Measurements from ENCODE around the gene TNFRSF25. TPM values are rescaled to one million over a fixed set of nuclear protein-coding genes. Genes with fewer than 3 reads are reported as not detected.

TNFRSF25 gene
- total and polyA plus RNA-seq, 9 of the 15 experiments (the other 6 are each of a cell fraction or from before 2014, with no cell fraction given) = 0.24 to 0.49 TPM; not detected in 7

GRCh38 chr1:6497215-6497866, 31.4 kb upstream of the TNFRSF25 start (continued):
- TF ChIP-seq, protein P1, sequence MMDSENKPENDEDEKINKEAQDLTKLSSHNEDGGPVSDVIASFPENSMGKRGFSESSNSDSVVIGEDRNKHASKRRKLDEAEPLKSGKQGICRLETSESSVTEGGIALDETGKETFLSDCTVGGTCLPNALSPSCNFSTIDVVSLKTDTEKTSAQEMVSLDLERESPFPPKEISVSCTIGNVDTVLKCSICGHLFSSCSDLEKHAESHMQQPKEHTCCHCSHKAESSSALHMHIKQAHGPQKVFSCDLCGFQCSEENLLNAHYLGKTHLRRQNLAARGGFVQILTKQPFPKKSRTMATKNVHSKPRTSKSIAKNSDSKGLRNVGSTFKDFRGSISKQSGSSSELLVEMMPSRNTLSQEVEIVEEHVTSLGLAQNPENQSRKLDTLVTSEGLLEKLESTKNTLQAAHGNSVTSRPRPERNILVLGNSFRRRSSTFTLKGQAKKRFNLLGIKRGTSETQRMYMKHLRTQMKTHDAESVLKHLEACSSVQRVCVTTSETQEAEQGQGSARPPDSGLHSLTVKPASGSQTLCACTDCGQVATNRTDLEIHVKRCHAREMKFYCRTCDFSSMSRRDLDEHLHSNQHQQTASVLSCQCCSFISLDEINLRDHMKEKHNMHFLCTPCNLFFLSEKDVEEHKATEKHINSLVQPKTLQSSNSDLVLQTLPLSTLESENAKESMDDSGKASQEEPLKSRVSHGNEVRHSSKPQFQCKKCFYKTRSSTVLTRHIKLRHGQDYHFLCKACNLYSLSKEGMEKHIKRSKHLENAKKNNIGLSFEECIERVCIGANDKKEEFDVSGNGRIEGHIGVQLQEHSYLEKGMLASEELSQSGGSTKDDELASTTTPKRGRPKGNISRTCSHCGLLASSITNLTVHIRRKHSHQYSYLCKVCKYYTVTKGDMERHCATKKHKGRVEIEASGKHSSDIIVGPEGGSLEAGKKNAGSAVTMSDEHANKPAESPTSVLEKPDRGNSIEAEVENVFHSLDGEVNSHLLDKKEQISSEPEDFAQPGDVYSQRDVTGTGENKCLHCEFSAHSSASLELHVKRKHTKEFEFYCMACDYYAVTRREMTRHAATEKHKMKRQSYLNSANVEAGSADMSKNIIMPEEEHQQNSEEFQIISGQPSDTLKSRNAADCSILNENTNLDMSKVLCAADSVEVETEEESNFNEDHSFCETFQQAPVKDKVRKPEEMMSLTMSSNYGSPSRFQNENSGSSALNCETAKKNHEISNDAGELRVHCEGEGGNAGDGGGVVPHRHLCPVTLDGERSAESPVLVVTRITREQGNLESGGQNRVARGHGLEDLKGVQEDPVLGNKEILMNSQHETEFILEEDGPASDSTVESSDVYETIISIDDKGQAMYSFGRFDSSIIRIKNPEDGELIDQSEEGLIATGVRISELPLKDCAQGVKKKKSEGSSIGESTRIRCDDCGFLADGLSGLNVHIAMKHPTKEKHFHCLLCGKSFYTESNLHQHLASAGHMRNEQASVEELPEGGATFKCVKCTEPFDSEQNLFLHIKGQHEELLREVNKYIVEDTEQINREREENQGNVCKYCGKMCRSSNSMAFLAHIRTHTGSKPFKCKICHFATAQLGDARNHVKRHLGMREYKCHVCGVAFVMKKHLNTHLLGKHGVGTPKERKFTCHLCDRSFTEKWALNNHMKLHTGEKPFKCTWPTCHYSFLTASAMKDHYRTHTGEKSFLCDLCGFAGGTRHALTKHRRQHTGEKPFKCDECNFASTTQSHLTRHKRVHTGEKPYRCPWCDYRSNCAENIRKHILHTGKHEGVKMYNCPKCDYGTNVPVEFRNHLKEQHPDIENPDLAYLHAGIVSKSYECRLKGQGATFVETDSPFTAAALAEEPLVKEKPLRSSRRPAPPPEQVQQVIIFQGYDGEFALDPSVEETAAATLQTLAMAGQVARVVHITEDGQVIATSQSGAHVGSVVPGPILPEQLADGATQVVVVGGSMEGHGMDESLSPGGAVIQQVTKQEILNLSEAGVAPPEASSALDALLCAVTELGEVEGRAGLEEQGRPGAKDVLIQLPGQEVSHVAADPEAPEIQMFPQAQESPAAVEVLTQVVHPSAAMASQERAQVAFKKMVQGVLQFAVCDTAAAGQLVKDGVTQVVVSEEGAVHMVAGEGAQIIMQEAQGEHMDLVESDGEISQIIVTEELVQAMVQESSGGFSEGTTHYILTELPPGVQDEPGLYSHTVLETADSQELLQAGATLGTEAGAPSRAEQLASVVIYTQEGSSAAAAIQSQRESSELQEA (IDR thresholded peaks at IDR 0.05; ENCODE audit: low read depth) = no peak
- TF ChIP-seq RBM17 (IDR thresholded peaks at IDR 0.05; ENCODE audit: borderline replicate concordance, low read depth, low read length) (no peak), C11orf30 (IDR thresholded peaks at IDR 0.05; ENCODE audit: low read depth) (no peak), CXXC5 (CRISPR knock-in tag; IDR thresholded peaks at IDR 0.05) (0 out of 2 replicates have a peak, but pooled peaks have one; percentile 28), EZH2 (IDR thresholded peaks at IDR 0.05; ENCODE audit: borderline replicate concordance, low read depth, low read length) (0 out of 2 replicates have a peak, but pooled peaks have one; percentile 64), RFX1 (IDR thresholded peaks at IDR 0.05) (peak; percentile 92), TBL1XR1 (IDR thresholded peaks at IDR 0.05; ENCODE audit: low read length in 2 of 2) (no peak), NCOA2 (IDR thresholded peaks at IDR 0.05; ENCODE audit: partially characterized antibody in 2 of 2) (no peak), HIVEP1 (CRISPR knock-in tag; IDR thresholded peaks at IDR 0.05) (no peak), RNF2 (IDR thresholded peaks at IDR 0.05) (no peak), ZBTB7A (IDR thresholded peaks at IDR 0.05; ENCODE audit: borderline replicate concordance, control insufficient read depth, low read depth, low read length) (no peak), NELFE (IDR thresholded peaks at IDR 0.05; ENCODE audit: insufficient read depth, insufficient read length) (no peak), ZNF507 (tag; conservative IDR thresholded peaks at IDR 0.05) (no peak), HINFP (tag; conservative IDR thresholded peaks at IDR 0.05; ENCODE audit: low read depth) (no peak), POLR2AphosphoS2 (IDR thresholded peaks at IDR 0.05; ENCODE audit: low read length) (no peak), PML (IDR thresholded peaks at IDR 0.05; ENCODE audit: low read length) (no peak), NRF1 (conservative IDR thresholded peaks at IDR 0.05 in 1 of 2, IDR thresholded peaks at IDR 0.05 in 1 of 2) (peak; percentile 44 to 52; a peak in 2 of 4 replicates)
